AG04450 (cell line): ENCODE results near the gene LTBP2. TPM values are rescaled to one million over a fixed set of nuclear protein-coding genes. Genes with fewer than 3 reads are reported as not detected.

ENCODE experiments used
- CTCF ChIA-PET: fragments of 300-600, 350-600 bp; formaldehyde crosslinking; extraction: SDS; loops from one replicate; lab custom pipeline; 2022; ENCODE audit warnings: antibody characterized with exemption, inconsistent platforms; lab: Charles Lee
- POLR2A ChIA-PET: fragments of 350-600 bp; formaldehyde crosslinking; extraction: SDS; loops from one replicate; lab custom pipeline; 2021; ENCODE audit warnings: antibody characterized with exemption, inconsistent platforms; lab: Yijun Ruan, JAX
- DNase-seq: peaks from one replicate; pipeline ENCODE4 v3.0.0-alpha.2; 2011; ENCODE audit warnings: low read depth, low spot score
- H3K27ac ChIP-seq: one replicate; pipeline ENCODE4 v1.5.1; 2012; ENCODE audit warnings: low read depth, low read length, control low read depth
- H3K27me3 ChIP-seq: one replicate; pipeline ENCODE4 v1.6.0; 2012; ENCODE audit warnings: low read length; ENCODE audit not compliant: control insufficient read depth, insufficient read depth
- H3K4me3 ChIP-seq: 2 replicates; pipeline ENCODE4 v1.5.1; 2011; ENCODE audit warnings: mild to moderate bottlenecking, low read depth, low read length, control low read depth
- H3K9me3 ChIP-seq: 2 replicates; pipeline ENCODE4 v1.5.1; 2012; ENCODE audit warnings: low read length; ENCODE audit not compliant: control insufficient read depth, insufficient read depth
- polyA plus RNA-seq: library from polyadenylated mRNA; depleted of rRNA; stranded (reverse); fragments of >200 nt; gene quantifications from 2 replicates; pipeline ENCODE4 v1.2.3, GENCODE V29; 2011
- TF ChIP-seq, protein P1 (sequence below): IDR thresholded peaks from 2 replicates; pipeline ENCODE4 v1.5.1; 2011; ENCODE audit warnings: low read depth, low read length, control low read depth, inconsistent platforms

LTBP2 gene
- polyA plus RNA-seq, 1 experiment: 44.3 TPM

DNA sequence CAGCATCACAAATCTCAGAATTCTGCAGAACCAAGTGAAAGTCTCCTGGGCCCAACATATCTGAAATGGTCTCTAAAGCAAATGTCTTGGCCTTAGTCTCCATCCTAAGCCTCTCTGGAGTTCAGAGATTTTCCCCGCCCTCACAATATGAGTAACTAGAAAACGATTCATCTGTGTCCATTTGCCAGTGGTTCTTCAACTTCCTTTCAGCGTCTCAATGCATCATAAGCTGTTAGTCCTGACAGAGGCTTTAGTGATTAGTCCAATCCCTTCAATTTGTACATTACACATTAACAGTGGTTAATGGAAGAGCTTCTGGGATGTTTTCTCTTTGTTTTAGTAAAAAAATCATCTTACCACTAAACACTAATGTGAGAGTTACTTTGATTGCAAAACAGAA lies 136.4 kb downstream of the LTBP2 start:
- no peak overlapping the region for H3K4me3 ChIP-seq
- DNase-seq: no peak
- ChIA-PET POLR2A (no interaction called here), CTCF (interaction anchor here (0.9 to 1.9 kb wide), 3 partner anchors 16 to 115 kb away, joined by 3 to 5 read pairs (median 3); no protein-coding TSS in a partner anchor)
- no peaks in the 10 kb centered on the region for H3K9me3 ChIP-seq
- H3K27me3 ChIP-seq: no peaks in the 10 kb centered on the region
- TF ChIP-seq, protein P1, sequence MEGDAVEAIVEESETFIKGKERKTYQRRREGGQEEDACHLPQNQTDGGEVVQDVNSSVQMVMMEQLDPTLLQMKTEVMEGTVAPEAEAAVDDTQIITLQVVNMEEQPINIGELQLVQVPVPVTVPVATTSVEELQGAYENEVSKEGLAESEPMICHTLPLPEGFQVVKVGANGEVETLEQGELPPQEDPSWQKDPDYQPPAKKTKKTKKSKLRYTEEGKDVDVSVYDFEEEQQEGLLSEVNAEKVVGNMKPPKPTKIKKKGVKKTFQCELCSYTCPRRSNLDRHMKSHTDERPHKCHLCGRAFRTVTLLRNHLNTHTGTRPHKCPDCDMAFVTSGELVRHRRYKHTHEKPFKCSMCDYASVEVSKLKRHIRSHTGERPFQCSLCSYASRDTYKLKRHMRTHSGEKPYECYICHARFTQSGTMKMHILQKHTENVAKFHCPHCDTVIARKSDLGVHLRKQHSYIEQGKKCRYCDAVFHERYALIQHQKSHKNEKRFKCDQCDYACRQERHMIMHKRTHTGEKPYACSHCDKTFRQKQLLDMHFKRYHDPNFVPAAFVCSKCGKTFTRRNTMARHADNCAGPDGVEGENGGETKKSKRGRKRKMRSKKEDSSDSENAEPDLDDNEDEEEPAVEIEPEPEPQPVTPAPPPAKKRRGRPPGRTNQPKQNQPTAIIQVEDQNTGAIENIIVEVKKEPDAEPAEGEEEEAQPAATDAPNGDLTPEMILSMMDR: no peak
- no peak overlapping the region for H3K27ac ChIP-seq

DNA sequence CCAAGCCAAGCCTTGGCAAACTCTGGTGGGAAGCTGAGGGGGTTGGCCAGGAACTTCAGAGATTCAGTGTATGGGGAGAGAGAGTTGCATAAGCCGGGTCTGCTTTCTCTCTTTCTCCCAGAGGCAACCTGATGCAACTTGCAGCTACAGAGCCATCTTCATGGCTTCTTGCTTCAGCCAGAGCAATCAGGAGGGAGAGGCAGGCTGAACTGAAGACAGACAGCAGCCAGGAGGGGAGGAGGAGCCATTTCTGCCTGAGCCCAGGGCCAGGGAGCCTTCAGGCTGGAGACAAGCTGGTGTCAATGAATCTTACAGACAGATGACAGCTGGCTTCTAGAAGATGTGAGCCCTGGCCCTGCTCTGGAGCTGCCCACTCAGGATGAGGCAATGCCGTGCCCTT lies 137.7 kb downstream of the LTBP2 start:
- no peak overlapping the region for H3K4me3 ChIP-seq
- ChIA-PET CTCF (interaction anchor here (1.0 to 1.3 kb wide), 3 partner anchors 14 to 149 kb away, joined by 3 to 5 read pairs (median 4); no protein-coding TSS in a partner anchor), POLR2A (interaction anchor here (0.9 kb wide), 1 partner anchor 14 kb away, joined by 3 read pairs; no protein-coding TSS in a partner anchor)
- no peaks in the 10 kb centered on the region for H3K27me3 ChIP-seq
- no peak overlapping the region for H3K27ac ChIP-seq
- H3K9me3 ChIP-seq: no peaks in the 10 kb centered on the region
- DNase-seq: no peak
- TF ChIP-seq, protein P1: no peak

DNA sequence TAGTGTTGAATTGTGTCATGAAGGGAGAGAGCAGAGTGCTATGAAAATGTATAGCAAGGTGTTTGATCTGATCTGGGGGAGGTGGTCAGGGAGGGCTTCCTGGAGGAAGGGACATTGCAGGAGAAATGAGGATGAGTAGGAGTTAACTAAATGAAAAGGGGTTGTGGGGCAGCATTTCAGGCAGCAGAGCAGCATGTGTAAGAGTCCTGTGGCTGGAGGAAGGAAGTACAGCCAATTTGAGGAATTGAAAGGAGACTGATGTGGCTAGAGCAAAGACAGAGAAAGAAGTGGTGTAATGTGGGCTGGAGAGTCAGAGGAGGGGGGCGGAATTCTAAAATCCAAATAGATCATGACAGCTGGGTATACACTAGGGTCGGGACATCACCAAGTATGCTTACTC lies 139.4 kb downstream of the LTBP2 start:
- ChIA-PET POLR2A (no interaction called here), CTCF (no interaction called here)
- peaks cover 4% of the 10 kb centered on the region for H3K27me3 ChIP-seq
- no peak overlapping the region for H3K27ac ChIP-seq
- H3K4me3 ChIP-seq: no peak overlapping the region
- no peaks in the 10 kb centered on the region for H3K9me3 ChIP-seq
- TF ChIP-seq, protein P1: no peak
- no peak for DNase-seq

DNA sequence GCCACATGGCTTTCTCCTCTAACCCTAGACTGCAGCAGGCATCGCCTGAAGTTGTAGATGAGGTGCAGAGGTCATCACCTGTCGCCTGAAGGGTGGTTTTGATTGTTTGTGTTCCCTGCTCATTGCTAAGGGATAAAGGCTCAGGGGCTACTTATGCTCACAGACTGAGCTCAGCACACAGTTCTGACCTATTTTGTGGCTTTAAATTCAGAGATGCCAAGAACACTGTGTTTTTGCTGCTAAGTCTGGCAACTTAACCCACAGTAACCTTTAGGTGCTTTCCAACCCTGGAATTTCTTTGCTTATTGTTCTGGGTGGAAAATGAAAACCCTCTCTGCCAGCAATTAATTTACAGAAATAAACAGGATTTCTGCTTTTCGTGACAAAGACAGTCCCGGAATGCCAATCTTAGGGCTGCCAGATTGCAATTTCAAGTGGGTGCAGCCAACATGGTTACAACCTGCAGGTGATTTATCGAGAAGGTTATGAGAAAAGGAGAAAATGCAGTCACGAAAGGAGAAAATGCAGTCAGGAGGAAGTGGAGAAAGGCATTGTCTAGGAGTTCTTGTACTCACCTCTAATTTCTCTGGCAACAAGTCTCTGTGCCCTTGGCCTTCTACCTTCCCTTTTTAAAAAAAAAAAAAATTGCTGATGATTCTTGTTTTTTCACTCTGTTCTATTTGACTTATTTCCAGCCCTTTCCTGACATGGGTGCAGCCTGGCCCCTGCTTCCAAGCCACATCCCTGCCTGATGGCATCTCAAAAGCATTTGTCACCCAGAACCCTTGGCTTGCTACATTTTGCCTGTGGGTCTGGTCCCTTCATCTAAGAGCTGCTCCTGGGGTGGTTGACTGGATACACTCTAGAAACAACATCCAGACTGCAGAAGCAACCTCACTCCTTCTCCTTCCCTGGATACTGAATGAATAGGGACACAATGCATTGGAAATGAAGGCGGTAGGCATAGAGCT lies 142.2 kb downstream of the LTBP2 start:
- Histone ChIP-seq H3K4me3 (no peak overlapping the region), H3K9me3 (no peaks in the 10 kb centered on the region), H3K27ac (no peak overlapping the region), H3K27me3 (peaks cover 13% of the 10 kb centered on the region)
- POLR2A ChIA-PET: no interaction called here
- DNase-seq: no peak
- CTCF ChIA-PET: no interaction called here
- TF ChIP-seq, protein P1: no peak

DNA sequence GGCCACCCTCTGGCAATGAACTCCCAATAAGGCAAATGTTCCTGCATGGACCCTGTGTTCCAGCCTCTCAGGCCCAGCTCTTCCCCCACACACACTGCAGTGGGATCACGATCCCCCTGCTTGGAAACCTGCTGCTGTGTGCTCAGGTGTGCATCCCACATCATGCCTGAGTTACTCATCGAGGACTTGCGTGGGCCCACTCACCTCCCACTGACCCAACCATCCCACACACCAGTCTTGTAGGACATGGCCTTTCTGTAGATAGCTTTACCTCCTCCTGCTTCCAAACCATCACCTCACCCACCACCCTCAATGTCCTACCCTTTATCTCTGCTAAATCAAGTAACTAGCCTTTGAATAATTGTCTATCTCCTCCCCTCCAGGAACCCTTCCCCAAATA lies 143.5 kb downstream of the LTBP2 start:
- ChIA-PET POLR2A (no interaction called here), CTCF (no interaction called here)
- Histone ChIP-seq H3K9me3 (no peaks in the 10 kb centered on the region), H3K27ac (no peak overlapping the region), H3K4me3 (no peak overlapping the region), H3K27me3 (peaks cover 20% of the 10 kb centered on the region)
- no peak for DNase-seq
- TF ChIP-seq, protein P1: no peak
